ENCODE measurements around the gene PPP1R37.
A peak's percentile ranks its signal among the peaks of the same experiment; 100 is the strongest.

PPP1R37 gene

GRCh38 chr19:45173816-45174215, 80.8 kb downstream of the PPP1R37 start:
- no peak for DNase-seq

GRCh38 chr19:45175515-45176345, 82.8 kb downstream of the PPP1R37 start:
- no peak for DNase-seq

GRCh38 chr19:45177817-45178261, 84.9 kb downstream of the PPP1R37 start, which contains the start of gene TRAPPC6A:
Gene TRAPPC6A (minus strand): TSS chr19:45178237. CDS start chr19:45178218, 19 bp downstream.
- DNase-seq, result no peak

- peak; percentile 100 for DNase-seq
Measured at GRCh38 chr19:45178262-45179071, 85.5 kb downstream of the PPP1R37 start, which contains the start of gene BLOC1S3. Gene BLOC1S3 (plus strand): TSS chr19:45178784. CDS start chr19:45179297, 513 bp downstream.

GRCh38 chr19:45179072-45179891, 86.3 kb downstream of the PPP1R37 start:
- DNase-seq, result no peak

- no peak for DNase-seq
Measured at GRCh38 chr19:45179892-45180370, 87.0 kb downstream of the PPP1R37 start.

- DNase-seq, result no peak
Measured at GRCh38 chr19:45180936-45181335, 88.0 kb downstream of the PPP1R37 start.

GRCh38 chr19:45182758-45183157, 89.8 kb downstream of the PPP1R37 start:
- DNase-seq, result no peak

- no peak for DNase-seq
Measured at GRCh38 chr19:45184115-45184514, 91.1 kb downstream of the PPP1R37 start.

- no peak for DNase-seq
Measured at GRCh38 chr19:45186509-45187334, 93.7 kb downstream of the PPP1R37 start.

- no peak for DNase-seq
Measured at GRCh38 chr19:45187421-45188100, 94.6 kb downstream of the PPP1R37 start.

GRCh38 chr19:45189971-45190370, 97.0 kb downstream of the PPP1R37 start:
- DNase-seq, result no peak

- DNase-seq, result no peak
Measured at GRCh38 chr19:45191375-45191774, 98.4 kb downstream of the PPP1R37 start.

GRCh38 chr19:45195764-45196163, 102.8 kb downstream of the PPP1R37 start:
- peak; percentile 26 for DNase-seq
